Measurements from ENCODE around the gene TCEAL9.
"Not testable (repeated sequence)": the region's sequence is repeated elsewhere in the genome, so short reads cannot be mapped to it uniquely, and the experiment has no call there.

GRCh38 chrX:103385283-103385830, 29.1 kb downstream of the TCEAL9 start:
- not testable (repeated sequence) for TF ChIP-seq CTCF, POLR2A (IDR thresholded peaks at IDR 0.05)
